GM23338 (cell line): Measurements from ENCODE around the gene TNFRSF4. TPM values are rescaled to one million over a fixed set of nuclear protein-coding genes. Genes with fewer than 3 reads are reported as not detected.

Source experiments
- ATAC-seq: fragments of 200-7000 bp; cut with Tn5 transposase; 3 replicates; pipeline ENCODE4 v1.9.1; 2020
- DNase-seq: peaks from one replicate; pipeline ENCODE4 v3.0.0-alpha.2; 2015; ENCODE audit warnings: low spot score
- H2AFZ ChIP-seq: fragments of 200-600 bp; sonication (generic); 2 replicates; pipeline ENCODE4 v1.8.0; 2016; ENCODE audit warnings: antibody characterized with exemption, mild to moderate bottlenecking, moderate library complexity
- H3F3A ChIP-seq: fragments of 200-600 bp; sonication (generic); replicated peaks from 2 replicates; pipeline ENCODE4 v1.8.0; 2017; ENCODE audit warnings: antibody characterized with exemption, mixed run types, low read depth
- H3K27ac ChIP-seq: fragments of 200-600 bp; sonication (generic); 2 replicates; pipeline ENCODE4 v1.6.1; 2016; ENCODE audit warnings: low read depth
- H3K27me3 ChIP-seq: fragments of 200-600 bp; sonication (generic); 2 replicates; pipeline ENCODE4 v1.8.0; 2016; ENCODE audit warnings: mild to moderate bottlenecking, mixed run types, moderate library complexity; ENCODE audit not compliant: insufficient read depth
- H3K36me3 ChIP-seq: fragments of 200-600 bp; sonication (generic); 2 replicates; pipeline ENCODE4 v1.8.0; 2016; ENCODE audit warnings: mild to moderate bottlenecking; ENCODE audit not compliant: insufficient read depth
- H3K4me1 ChIP-seq: fragments of 200-600 bp; sonication (generic); 2 replicates; pipeline ENCODE4 v1.8.0; 2016; ENCODE audit warnings: mild to moderate bottlenecking, moderate library complexity; ENCODE audit not compliant: insufficient read depth
- H3K4me2 ChIP-seq: fragments of 200-600 bp; sonication (generic); 2 replicates; pipeline ENCODE4 v1.7.1; 2017; ENCODE audit warnings: mixed run types
- H3K4me3 ChIP-seq: fragments of 200-600 bp; sonication (generic); 2 replicates; pipeline ENCODE4 v1.6.1; 2016; ENCODE audit warnings: mixed run types
- H3K79me2 ChIP-seq: fragments of 200-600 bp; sonication (generic); replicated peaks from 2 replicates; pipeline ENCODE4 v1.8.0; 2017; ENCODE audit warnings: mild to moderate bottlenecking; ENCODE audit not compliant: insufficient read depth
- H3K9me2 ChIP-seq: fragments of 200-600 bp; sonication (generic); 2 replicates; pipeline ENCODE4 v1.8.0; 2017; ENCODE audit not compliant: insufficient read depth
- H4K20me1 ChIP-seq: fragments of 200-600 bp; sonication (generic); replicated peaks from 2 replicates; pipeline ENCODE4 v1.8.0; 2017; ENCODE audit warnings: mild to moderate bottlenecking; ENCODE audit not compliant: insufficient read depth
- H3K27ac Mint-ChIP-seq: 2 replicates; pipeline ENCODE4 v1.8.0; 2020; ENCODE audit warnings: inconsistent platforms, mild to moderate bottlenecking, moderate library complexity, mixed read lengths
- H3K27me3 Mint-ChIP-seq: 3 replicates; pipeline ENCODE4 v1.8.0; 2022; ENCODE audit warnings: low read depth, mild to moderate bottlenecking, moderate library complexity, mixed read lengths, inconsistent platforms; ENCODE audit not compliant: insufficient read depth, poor library complexity
- H3K36me3 Mint-ChIP-seq: 3 replicates; pipeline ENCODE4 v1.8.0; 2021; ENCODE audit warnings: low read depth, mild to moderate bottlenecking, inconsistent platforms, moderate library complexity, mixed read lengths
- H3K4me1 Mint-ChIP-seq: 3 replicates; pipeline ENCODE4 v1.8.0; 2020; ENCODE audit warnings: mild to moderate bottlenecking, inconsistent platforms, mixed read lengths
- H3K4me3 Mint-ChIP-seq: 3 replicates; pipeline ENCODE4 v1.8.0; 2021; ENCODE audit warnings: moderate library complexity, mild to moderate bottlenecking, inconsistent platforms, mixed read lengths
- H3K9me3 Mint-ChIP-seq: 3 replicates; pipeline ENCODE4 v1.8.0; 2020; ENCODE audit warnings: moderate library complexity, mild to moderate bottlenecking, inconsistent platforms, mixed read lengths
- CREB1 ChIP-seq: fragments of 250-450 bp; sonication (Bioruptor Pico); IDR thresholded peaks from 2 replicates; pipeline ENCODE4 v1.5.0; 2020; ENCODE audit warnings: low read depth, mild to moderate bottlenecking, moderate library complexity
- ZNF114 ChIP-seq: fragments of 250-450 bp; sonication (Bioruptor Pico); IDR thresholded peaks from 2 replicates; pipeline ENCODE4 v1.5.0; 2020; ENCODE audit warnings: mild to moderate bottlenecking, moderate library complexity
- polyA plus RNA-seq: library from polyadenylated mRNA; unstranded; fragments of >200 nt; fragmentation: Nextera tagmentation; extraction: Ambion mirVana; gene quantifications from 2 replicates; pipeline ENCODE4 v1.2.1, GENCODE V29; 2016
- total RNA-seq: library from RNA; depleted of rRNA; stranded (reverse); fragments of >200 nt; shearing (Covaris generic); gene quantifications from 2 replicates; pipeline ENCODE4 v1.2.3, GENCODE V29; 2014
- TF ChIP-seq, protein P1 (sequence below), 2 experiments: fragments of 200-600 bp in 1 of 2; sonication (generic) in 1 of 2; conservative IDR thresholded peaks; 2 replicates each; pipeline versions ENCODE4 v1.5.1 to v1.6.1; 2016 to 2017; ENCODE audit warnings: antibody characterized with exemption in 2 of 2, low read depth in 2 of 2, mild to moderate bottlenecking in 2 of 2, moderate library complexity in 1 of 2
- TF ChIP-seq, protein P2 (sequence below): fragments of 250-450 bp; sonication (Bioruptor Pico); IDR thresholded peaks from 2 replicates; pipeline ENCODE4 v1.5.0; 2020; ENCODE audit warnings: mild to moderate bottlenecking, moderate library complexity
- TF ChIP-seq, protein P3 (sequence below): IDR thresholded peaks from one replicate; pipeline ENCODE4 v1.6.1; 2018; ENCODE audit warnings: antibody characterized with exemption; ENCODE audit not compliant: unreplicated experiment

Gene TNFRSF4
- total and polyA plus RNA-seq, 2 experiments from 2014 or later: not detected

DNA sequence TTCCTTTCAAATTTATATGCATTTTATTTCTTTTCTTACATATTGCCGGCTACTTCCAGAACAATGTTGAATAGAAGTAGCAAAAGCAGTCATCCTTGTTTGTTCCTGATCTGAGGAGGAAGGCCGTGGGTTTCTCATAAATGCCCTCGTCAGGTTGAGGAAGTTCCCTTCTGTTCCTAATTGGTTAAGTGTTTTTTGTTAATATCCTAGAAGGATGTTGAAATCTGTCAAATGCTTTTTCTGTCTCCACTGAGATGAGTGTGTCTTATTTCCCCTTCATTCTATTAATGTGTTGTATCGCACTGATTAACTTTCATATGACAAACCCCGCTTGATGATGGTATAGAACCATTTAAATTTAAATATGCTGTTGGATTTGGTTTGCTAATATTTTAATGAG is 24.8 kb downstream of the TNFRSF4 start (continued):
- TF ChIP-seq, protein P1, sequence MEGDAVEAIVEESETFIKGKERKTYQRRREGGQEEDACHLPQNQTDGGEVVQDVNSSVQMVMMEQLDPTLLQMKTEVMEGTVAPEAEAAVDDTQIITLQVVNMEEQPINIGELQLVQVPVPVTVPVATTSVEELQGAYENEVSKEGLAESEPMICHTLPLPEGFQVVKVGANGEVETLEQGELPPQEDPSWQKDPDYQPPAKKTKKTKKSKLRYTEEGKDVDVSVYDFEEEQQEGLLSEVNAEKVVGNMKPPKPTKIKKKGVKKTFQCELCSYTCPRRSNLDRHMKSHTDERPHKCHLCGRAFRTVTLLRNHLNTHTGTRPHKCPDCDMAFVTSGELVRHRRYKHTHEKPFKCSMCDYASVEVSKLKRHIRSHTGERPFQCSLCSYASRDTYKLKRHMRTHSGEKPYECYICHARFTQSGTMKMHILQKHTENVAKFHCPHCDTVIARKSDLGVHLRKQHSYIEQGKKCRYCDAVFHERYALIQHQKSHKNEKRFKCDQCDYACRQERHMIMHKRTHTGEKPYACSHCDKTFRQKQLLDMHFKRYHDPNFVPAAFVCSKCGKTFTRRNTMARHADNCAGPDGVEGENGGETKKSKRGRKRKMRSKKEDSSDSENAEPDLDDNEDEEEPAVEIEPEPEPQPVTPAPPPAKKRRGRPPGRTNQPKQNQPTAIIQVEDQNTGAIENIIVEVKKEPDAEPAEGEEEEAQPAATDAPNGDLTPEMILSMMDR (conservative IDR thresholded peaks at IDR 0.05; ENCODE audit: low read depth in 2 of 2): no peak
- TF ChIP-seq CREB1 (CRISPR knock-in tag): no peak
- TF ChIP-seq, protein P2, sequence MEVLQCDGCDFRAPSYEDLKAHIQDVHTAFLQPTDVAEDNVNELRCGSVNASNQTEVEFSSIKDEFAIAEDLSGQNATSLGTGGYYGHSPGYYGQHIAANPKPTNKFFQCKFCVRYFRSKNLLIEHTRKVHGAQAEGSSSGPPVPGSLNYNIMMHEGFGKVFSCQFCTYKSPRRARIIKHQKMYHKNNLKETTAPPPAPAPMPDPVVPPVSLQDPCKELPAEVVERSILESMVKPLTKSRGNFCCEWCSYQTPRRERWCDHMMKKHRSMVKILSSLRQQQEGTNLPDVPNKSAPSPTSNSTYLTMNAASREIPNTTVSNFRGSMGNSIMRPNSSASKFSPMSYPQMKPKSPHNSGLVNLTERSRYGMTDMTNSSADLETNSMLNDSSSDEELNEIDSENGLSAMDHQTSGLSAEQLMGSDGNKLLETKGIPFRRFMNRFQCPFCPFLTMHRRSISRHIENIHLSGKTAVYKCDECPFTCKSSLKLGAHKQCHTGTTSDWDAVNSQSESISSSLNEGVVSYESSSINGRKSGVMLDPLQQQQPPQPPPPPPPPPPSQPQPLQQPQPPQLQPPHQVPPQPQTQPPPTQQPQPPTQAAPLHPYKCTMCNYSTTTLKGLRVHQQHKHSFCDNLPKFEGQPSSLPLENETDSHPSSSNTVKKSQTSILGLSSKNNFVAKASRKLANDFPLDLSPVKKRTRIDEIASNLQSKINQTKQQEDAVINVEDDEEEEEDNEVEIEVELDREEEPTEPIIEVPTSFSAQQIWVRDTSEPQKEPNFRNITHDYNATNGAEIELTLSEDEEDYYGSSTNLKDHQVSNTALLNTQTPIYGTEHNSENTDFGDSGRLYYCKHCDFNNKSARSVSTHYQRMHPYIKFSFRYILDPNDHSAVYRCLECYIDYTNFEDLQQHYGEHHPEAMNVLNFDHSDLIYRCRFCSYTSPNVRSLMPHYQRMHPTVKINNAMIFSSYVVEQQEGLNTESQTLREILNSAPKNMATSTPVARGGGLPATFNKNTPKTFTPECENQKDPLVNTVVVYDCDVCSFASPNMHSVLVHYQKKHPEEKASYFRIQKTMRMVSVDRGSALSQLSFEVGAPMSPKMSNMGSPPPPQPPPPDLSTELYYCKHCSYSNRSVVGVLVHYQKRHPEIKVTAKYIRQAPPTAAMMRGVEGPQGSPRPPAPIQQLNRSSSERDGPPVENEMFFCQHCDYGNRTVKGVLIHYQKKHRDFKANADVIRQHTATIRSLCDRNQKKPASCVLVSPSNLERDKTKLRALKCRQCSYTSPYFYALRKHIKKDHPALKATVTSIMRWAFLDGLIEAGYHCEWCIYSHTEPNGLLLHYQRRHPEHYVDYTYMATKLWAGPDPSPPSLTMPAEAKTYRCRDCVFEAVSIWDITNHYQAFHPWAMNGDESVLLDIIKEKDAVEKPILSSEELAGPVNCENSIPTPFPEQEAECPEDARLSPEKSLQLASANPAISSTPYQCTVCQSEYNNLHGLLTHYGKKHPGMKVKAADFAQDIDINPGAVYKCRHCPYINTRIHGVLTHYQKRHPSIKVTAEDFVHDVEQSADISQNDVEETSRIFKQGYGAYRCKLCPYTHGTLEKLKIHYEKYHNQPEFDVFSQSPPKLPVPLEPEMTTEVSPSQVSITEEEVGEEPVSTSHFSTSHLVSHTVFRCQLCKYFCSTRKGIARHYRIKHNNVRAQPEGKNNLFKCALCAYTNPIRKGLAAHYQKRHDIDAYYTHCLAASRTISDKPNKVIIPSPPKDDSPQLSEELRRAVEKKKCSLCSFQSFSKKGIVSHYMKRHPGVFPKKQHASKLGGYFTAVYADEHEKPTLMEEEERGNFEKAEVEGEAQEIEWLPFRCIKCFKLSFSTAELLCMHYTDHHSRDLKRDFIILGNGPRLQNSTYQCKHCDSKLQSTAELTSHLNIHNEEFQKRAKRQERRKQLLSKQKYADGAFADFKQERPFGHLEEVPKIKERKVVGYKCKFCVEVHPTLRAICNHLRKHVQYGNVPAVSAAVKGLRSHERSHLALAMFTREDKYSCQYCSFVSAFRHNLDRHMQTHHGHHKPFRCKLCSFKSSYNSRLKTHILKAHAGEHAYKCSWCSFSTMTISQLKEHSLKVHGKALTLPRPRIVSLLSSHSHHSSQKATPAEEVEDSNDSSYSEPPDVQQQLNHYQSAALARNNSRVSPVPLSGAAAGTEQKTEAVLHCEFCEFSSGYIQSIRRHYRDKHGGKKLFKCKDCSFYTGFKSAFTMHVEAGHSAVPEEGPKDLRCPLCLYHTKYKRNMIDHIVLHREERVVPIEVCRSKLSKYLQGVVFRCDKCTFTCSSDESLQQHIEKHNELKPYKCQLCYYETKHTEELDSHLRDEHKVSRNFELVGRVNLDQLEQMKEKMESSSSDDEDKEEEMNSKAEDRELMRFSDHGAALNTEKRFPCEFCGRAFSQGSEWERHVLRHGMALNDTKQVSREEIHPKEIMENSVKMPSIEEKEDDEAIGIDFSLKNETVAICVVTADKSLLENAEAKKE (CRISPR knock-in tag): no peak
- no peak for TF ChIP-seq ZNF114 (CRISPR knock-in tag)

DNA sequence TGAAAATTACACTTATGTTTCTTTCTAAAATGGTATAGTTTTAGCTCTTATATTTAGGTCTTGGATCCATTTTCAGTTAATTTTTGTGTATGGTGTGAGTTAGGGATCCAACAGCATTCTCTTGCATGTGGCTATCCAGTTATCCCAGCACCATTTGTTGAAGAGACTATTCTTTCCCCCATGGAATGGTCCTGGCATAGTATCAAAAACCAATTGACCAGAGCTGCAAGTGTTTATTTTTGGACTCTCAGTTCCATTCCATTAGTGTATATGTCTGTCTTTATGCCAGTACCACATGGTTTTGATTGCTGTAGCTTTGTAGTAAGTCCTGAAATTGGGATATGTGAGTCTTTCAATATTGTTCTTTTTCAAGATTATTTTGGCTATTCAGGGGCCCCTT is 26.0 kb downstream of the TNFRSF4 start:
- DNase-seq: no peak
- no peak overlapping the region for H3K27ac Mint-ChIP-seq
- Histone ChIP-seq H3K4me1 (no peaks in the 10 kb centered on the region), H3K27ac (no peak overlapping the region), H3K79me2 (no peaks in the 10 kb centered on the region), H3K9me2 (no peaks in the 10 kb centered on the region), H4K20me1 (no peaks in the 10 kb centered on the region), H3K4me2 (no peak overlapping the region), H3F3A (no peaks in the 10 kb centered on the region), H3K36me3 (no peaks in the 10 kb centered on the region), H3K27me3 (no peaks in the 10 kb centered on the region), H2AFZ (no peak overlapping the region), H3K4me3 (no peak overlapping the region)
- H3K4me1 Mint-ChIP-seq: no peaks in the 10 kb centered on the region
- peaks cover 9% of the 10 kb centered on the region; the same call in 2 of the 3 replicates for H3K36me3 Mint-ChIP-seq
- no peak overlapping the region for H3K4me3 Mint-ChIP-seq
- ATAC-seq: no peak
- H3K27me3 Mint-ChIP-seq: peaks cover 2% of the 10 kb centered on the region
- H3K9me3 Mint-ChIP-seq: peaks cover 27% of the 10 kb centered on the region
- TF ChIP-seq, protein P1 (conservative IDR thresholded peaks at IDR 0.05; ENCODE audit: low read depth in 2 of 2): no peak
- no peak for TF ChIP-seq CREB1 (CRISPR knock-in tag)
- TF ChIP-seq, protein P3, sequence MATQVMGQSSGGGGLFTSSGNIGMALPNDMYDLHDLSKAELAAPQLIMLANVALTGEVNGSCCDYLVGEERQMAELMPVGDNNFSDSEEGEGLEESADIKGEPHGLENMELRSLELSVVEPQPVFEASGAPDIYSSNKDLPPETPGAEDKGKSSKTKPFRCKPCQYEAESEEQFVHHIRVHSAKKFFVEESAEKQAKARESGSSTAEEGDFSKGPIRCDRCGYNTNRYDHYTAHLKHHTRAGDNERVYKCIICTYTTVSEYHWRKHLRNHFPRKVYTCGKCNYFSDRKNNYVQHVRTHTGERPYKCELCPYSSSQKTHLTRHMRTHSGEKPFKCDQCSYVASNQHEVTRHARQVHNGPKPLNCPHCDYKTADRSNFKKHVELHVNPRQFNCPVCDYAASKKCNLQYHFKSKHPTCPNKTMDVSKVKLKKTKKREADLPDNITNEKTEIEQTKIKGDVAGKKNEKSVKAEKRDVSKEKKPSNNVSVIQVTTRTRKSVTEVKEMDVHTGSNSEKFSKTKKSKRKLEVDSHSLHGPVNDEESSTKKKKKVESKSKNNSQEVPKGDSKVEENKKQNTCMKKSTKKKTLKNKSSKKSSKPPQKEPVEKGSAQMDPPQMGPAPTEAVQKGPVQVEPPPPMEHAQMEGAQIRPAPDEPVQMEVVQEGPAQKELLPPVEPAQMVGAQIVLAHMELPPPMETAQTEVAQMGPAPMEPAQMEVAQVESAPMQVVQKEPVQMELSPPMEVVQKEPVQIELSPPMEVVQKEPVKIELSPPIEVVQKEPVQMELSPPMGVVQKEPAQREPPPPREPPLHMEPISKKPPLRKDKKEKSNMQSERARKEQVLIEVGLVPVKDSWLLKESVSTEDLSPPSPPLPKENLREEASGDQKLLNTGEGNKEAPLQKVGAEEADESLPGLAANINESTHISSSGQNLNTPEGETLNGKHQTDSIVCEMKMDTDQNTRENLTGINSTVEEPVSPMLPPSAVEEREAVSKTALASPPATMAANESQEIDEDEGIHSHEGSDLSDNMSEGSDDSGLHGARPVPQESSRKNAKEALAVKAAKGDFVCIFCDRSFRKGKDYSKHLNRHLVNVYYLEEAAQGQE: no peak
- no peak for TF ChIP-seq ZNF114 (CRISPR knock-in tag)
